ENCODE data around the gene SPATA4.

SPATA4 gene

GRCh38 chr4:176189891-176190795, 5.2 kb downstream of the SPATA4 start:
- in situ Hi-C loops (cut with MboI; ENCODE audit: low sequenced_read_pairs), result no loop called here

DNA sequence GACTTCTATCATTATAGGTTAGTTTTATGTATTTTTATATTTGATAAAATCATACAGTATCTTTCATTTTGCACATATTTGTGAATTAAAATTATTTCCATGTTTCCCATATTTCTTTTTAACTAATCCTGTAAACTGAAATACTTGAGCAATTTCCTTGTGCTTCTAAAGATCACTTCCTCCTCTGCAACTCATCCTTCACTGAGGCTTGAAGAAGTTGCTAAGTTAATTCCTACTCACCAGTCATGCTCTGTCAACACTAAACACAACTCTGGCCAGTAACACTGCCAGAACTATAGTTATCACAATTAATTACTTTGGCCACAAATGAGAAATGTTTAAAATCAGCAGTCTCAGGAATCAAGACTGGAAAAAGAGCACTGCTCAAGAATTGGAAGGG, 6.7 kb downstream of the SPATA4 start:
- in situ Hi-C loops (cut with MboI; ENCODE audit: low sequenced_read_pairs), result no loop called here

DNA sequence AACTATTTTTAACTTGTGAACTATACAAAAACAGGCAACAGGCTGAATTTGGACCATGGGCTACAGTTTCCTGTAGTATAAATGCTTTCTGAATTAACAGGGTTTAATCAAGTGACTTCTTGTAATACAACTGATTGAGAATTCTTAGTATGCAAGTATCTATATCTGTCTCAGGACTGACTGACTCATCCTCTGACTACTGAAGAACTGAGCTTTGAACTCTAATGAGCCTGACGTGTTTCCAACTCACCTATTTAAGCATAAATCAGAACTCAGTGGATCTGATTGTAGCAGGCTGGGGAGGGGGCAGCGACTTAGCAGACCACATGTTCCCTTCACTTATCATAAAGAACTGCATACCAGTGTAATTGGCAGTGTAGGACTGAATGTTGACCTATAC, 7.8 kb downstream of the SPATA4 start:
- in situ Hi-C loops (cut with MboI; ENCODE audit: low sequenced_read_pairs), result no loop called here

GRCh38 chr4:176186671-176187395, 8.6 kb downstream of the SPATA4 start:
- in situ Hi-C loops (cut with MboI; ENCODE audit: low sequenced_read_pairs), result no loop called here

- in situ Hi-C loops (cut with MboI; ENCODE audit: low sequenced_read_pairs), result no loop called here
These were observed 9.3 kb downstream of the SPATA4 start for GRCh38 chr4:176186067-176186466.

DNA sequence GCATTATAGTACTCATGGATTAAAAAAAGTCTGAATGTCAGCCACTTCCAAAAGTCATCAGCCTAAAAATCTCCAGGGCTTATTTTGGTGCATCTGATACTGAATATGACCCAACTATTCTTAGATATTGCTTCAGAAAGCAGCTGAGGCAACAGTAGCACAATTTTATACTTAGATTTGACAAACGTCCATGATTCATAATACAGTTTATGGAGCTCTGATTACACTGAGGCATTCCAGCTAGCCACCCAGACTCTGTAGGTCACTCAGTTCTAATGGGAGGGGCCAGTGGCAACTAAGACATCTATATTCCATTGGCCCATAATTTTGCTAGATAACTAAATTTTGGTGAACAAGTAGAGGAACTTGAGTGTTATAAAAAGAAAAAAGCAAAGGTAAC, 10.3 kb downstream of the SPATA4 start:
- in situ Hi-C loops (cut with MboI; ENCODE audit: low sequenced_read_pairs), result no loop called here

DNA sequence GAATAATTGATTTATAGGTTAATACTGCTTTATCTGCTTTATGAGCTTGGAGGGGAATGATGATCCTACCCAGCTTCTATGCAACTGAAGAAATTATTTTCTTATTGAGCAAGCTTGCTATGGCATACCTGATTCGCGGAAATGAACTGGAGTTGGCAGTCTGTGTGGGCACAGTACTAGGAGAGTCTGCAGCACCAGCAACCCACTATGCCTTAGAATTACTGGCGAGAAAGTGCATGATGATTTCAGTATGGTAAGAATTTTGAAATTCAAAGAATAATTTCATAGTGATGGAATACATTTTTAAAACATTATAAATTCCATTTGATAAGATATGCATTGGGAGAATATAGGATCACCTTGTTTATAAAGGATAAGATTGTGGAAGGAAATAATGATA, 32.3 kb downstream of the SPATA4 start:
- in situ Hi-C loops (cut with MboI; ENCODE audit: low sequenced_read_pairs), result no loop called here

DNA sequence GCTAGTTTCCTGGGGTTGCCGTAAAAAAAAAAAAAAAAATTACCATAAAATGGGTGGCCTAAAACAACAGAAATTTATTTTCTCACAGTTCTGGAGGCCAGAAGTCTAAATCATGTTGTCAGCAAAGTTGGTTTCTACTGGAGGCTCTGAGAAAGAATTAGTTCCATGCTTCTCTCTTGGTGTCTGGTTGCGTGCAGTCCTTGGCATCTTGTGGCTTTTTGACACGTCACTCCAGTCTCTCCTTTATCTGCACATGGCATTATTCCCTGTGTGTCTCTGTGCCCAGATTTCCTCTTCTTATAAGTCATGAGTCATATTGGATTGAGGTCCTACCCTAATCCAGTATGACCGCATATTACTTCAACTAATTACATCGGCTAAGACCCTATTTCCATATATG, 38.7 kb downstream of the SPATA4 start:
- in situ Hi-C loops (cut with MboI; ENCODE audit: low sequenced_read_pairs), result no loop called here

- in situ Hi-C loops (cut with MboI; ENCODE audit: low sequenced_read_pairs), result no loop called here
These were observed 42.3 kb downstream of the SPATA4 start for GRCh38 chr4:176153124-176153523.

GRCh38 chr4:176150704-176151103, 44.7 kb downstream of the SPATA4 start:
- in situ Hi-C loops (cut with MboI; ENCODE audit: low sequenced_read_pairs), result no loop called here

DNA sequence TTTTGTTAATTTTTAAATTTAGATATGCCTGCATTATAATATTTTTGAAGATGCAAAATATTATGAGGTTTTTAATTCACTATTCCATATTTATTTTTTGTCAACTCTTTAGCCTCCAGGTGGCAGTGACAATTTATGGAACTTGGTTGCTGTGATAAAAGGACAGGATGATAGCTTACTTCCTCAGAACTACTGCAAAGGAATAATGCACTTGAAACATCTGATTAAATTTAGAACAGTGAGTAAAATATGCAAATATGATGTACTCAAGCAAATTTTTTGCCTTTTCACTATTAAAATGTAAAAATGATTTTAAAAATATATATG, 45.1 kb downstream of the SPATA4 start:
- in situ Hi-C loops (cut with MboI; ENCODE audit: low sequenced_read_pairs), result no loop called here

GRCh38 chr4:176149680-176150355, 45.6 kb downstream of the SPATA4 start:
- in situ Hi-C loops (cut with MboI; ENCODE audit: low sequenced_read_pairs), result no loop called here

DNA sequence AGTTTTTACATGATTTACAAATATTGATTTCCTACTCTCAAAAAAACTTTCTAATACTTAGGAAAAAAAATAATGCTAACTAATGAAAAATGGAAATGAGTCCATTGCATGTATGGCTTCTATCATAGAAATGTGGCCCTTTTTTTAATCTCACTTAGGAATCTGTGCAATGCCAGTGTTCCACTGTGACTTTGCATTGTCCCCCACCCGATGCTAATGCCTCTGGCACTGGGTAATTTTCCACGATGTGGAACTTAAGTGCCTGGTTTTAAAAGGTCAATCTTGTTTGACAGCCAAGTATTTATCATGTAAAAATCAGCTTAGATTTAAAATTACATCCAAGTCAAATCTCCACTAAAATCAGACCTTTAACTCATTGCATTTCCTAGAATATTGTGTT, 53.1 kb downstream of the SPATA4 start:
- in situ Hi-C loops (cut with MboI; ENCODE audit: low sequenced_read_pairs), result no loop called here

DNA sequence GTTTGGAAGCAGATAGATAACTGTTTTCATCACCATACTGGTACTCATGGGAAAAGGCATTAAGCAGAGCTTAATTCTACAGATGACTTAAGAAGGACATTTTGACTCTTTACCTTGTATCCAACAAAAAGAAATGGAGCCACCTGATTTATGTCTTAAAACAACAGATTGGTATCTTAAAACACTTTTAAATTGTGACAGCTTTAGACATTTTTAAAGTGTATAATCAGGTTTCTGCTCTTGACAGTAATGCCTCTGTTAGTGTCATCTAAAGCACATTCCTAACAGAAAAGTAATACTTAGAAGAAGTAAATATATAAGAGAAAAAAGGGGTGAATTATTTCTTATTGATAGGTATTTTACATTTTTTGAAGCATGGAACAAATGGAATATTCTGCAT, 55.9 kb downstream of the SPATA4 start:
- in situ Hi-C loops (cut with MboI; ENCODE audit: low sequenced_read_pairs), result no loop called here

DNA sequence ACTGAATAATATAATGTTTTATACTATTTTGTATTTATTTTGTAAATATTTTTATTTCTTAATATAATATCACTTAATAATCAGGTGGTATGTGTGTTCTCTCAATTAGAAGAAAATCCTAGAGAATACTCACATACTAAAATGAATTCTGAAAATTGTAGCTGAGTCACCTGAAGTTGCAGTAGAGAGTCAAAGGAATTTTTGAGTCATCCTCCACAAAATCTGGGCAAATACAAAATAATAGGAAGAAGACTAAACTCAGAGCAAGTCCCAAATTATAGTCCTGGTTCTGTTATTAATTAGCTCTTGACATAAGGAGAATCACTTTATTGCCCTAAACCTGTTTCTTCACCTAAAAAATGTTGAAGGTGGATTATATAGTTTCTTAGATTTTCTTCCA, 57.8 kb downstream of the SPATA4 start:
- in situ Hi-C loops (cut with MboI; ENCODE audit: low sequenced_read_pairs), result no loop called here

GRCh38 chr4:176134670-176135069, 60.7 kb downstream of the SPATA4 start:
- in situ Hi-C loops (cut with MboI; ENCODE audit: low sequenced_read_pairs), result no loop called here

All from HL-60/S4 treated with retinoic acid at 250 ng/mL for 4 days and 3 days (cell line).